ENCODE data around the gene NTF3.

NTF3 gene

GRCh38 chr12:5480218-5480937 lies 48.5 kb downstream of the NTF3 start:
- no peak for TF ChIP-seq CTCF (conservative IDR thresholded peaks at IDR 0.05)

DNA sequence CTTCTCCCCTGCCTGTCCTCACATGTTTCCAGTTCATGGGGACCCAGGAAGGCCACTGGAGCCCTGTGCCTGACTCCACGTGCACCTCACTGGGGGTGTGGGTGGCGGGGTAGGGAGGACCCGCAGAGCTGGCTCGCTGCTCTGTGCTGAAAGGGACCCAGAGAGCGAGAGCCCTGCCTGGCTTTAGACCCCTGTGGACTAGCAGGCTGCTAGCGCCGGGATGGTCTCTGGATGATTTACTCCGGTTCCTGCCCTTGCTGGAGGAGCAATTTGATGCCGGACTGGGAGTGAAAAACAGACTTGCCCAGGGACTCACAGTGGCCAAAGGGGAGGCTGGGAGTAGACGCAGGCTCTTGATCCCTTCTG lies 49.0 kb downstream of the NTF3 start:
- no peak for TF ChIP-seq CTCF (conservative IDR thresholded peaks at IDR 0.05)
- no peak overlapping the region for H3K27ac ChIP-seq

More at GRCh38 chr12:5480218-5480937, 48.5 kb downstream of the NTF3 start:
- no peak overlapping the region for H3K27ac ChIP-seq

DNA sequence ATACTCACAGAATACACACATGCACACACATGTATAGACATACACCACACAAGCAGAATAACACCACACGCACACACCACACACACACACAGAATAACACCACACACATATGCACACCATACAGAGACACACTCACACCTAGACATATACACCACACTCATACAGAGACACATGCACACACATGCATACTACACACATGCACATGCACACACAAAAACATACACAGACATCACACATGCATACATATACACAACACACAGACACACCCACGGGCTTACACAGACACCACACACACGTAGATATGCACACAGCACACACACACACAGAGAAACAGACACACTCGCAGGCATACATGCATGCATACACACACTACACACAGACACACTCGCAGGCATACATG lies 49.7 kb downstream of the NTF3 start:
- no peak overlapping the region for H3K27ac ChIP-seq
- no peak for TF ChIP-seq CTCF (conservative IDR thresholded peaks at IDR 0.05)

GRCh38 chr12:5484426-5484825 lies 52.5 kb downstream of the NTF3 start:
- no peak overlapping the region for H3K27ac ChIP-seq
- no peak for TF ChIP-seq CTCF (conservative IDR thresholded peaks at IDR 0.05)

- TF ChIP-seq CTCF (conservative IDR thresholded peaks at IDR 0.05) = no peak
- no peak overlapping the region for H3K27ac ChIP-seq
Observed at GRCh38 chr12:5485454-5485853, 53.5 kb downstream of the NTF3 start.

DNA sequence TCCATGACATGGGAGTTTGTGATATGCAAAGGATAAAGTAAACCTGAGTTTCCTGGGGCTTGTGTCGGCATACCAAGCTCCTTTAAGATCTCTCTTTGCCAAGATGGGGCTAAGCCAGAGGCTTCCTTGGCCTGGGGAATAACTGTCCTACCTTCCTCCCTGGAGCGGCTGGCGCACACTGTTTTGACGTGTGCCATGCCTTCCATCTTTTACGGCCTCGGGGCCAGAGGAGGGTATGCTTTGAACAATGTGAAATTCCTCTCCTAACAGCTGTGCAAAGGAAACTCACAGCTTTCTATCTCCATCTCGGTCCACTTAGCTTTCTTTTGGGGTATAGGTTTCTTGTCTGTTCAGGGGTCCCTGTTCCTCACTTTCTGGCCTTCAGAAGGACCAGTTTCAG lies 55.2 kb downstream of the NTF3 start:
- no peak for TF ChIP-seq CTCF (conservative IDR thresholded peaks at IDR 0.05)
- H3K27ac ChIP-seq = no peak overlapping the region

- no peak for TF ChIP-seq CTCF (conservative IDR thresholded peaks at IDR 0.05)
- no peak overlapping the region for H3K27ac ChIP-seq
Observed at GRCh38 chr12:5487948-5488625, 56.2 kb downstream of the NTF3 start.
